Stimulated activated naive CD4-positive, alpha-beta T cell (primary cell): ENCODE data around the gene ALKBH2.

Experiments
- DNase-seq, 6 experiments: peaks; one replicate each; lab custom pipeline; 2025; lab: John Stamatoyannopoulos, UW

ALKBH2 gene

DNA sequence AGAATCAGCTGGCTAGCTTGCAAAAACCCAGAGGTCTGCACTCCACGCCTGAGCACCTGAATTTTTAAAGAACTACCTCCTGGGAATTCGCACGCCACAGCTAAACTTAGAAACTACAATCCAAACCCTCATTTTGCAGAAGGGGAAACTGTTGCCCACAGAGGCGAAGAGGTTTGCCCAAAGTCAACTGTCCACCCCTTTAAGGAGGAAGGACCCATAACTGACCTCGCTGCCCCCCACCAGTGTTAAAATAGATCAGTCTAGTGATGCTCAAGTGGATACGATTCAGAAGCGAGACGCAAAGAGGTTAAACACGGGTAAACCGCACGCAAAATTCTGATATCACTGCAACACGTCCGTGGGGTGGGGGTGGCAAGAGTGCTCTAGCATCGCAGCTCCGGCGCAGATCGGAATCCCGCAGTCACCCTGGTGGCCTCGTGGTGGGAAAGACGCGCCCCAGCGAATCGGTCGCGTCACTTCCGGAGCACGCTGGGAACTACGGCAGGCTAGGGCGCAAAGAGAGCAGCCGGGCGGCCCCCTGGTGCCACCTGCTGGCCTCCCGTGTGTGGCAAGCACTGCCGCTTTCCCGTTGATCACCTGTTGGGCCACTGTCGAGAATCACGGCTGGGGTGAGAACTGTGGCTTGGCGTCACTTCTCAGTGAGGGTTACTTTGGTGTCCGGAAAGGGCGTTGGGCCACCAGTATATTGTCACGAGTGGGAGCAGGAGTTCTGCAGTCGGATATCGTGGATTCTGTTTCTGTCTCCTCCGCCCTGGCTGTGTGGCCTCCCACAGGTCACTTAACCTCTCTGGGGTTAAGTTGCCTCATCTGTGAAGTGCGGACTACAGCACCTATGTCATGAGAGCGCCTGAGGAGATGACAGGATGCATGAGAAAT lies at the start of gene ALKBH2:
Gene ALKBH2 (minus strand): TSS at position 451 of the 897 bp plus-strand sequence. CDS start 686 bp downstream, outside the sequence.
- peak; percentile 88 to 94 (median 92) for DNase-seq

DNA sequence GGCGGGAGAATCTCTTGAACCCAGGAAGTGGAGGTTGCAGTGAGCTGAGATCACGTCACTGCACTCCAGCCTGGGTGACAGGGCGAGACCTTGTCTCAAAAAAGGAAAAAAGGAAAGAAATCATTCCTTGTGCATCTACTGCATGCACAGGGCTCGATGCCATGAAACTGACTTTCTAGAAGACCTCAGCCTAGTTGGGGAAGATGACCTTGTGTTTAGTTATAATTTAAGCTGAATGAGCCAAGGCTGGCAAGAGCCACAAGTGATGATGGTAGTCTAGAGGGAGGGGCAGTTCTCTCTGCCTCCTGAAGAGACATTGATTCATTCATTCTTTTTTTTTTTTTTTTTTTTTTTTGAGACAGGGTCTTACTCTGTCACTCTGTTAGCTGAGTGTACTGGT lies 47.3 kb upstream of the ALKBH2 start:
- DNase-seq: no peak

DNA sequence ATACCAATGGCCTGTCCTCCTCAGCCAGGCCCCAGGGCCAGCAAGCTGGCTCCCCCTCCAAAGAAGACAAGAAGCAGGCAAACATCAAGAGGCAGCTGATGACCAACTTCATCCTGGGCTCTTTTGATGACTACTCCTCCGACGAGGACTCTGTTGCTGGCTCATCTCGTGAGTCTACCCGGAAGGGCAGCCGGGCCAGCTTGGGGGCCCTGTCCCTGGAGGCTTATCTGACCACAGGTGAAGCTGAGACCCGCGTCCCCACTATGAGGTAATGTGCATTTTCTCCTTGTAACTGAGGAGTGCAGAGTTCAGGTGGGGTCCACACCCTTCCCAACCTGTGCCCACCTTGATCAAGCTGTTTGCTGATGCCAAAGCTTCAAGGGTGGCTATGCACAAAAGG lies 46.5 kb upstream of the ALKBH2 start:
- no peak for DNase-seq

DNA sequence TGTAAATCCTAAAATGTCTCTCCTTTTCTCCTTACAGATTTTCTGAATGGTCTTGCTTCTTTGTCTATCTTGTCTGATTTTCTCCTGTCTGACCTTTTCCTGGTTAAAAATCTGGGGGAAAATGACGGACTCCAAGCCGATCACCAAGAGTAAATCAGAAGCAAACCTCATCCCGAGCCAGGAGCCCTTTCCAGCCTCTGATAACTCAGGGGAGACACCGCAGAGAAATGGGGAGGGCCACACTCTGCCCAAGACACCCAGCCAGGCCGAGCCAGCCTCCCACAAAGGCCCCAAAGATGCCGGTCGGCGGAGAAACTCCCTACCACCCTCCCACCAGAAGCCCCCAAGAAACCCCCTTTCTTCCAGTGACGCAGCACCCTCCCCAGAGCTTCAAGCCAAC lies 46.1 kb upstream of the ALKBH2 start:
- no peak for DNase-seq

DNA sequence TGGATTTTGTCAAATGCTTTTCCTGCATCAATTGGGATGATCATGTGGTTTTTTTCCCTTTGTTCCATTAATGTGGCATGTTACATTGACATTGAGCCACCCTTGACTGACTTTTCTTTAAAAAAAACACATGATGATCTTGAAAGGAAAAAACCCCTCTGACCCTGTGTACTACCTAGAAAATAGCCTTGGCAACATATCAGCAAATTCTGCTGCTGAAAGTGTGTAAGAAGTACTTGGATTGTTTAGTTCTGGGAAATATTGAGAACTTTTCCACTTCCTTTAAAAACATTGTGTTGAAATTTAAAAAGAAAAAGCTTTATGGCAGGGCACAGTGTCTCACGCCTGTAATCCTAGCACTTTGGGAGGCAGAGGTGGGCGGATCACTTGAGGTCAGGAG lies 43.8 kb upstream of the ALKBH2 start:
- no peak for DNase-seq

DNA sequence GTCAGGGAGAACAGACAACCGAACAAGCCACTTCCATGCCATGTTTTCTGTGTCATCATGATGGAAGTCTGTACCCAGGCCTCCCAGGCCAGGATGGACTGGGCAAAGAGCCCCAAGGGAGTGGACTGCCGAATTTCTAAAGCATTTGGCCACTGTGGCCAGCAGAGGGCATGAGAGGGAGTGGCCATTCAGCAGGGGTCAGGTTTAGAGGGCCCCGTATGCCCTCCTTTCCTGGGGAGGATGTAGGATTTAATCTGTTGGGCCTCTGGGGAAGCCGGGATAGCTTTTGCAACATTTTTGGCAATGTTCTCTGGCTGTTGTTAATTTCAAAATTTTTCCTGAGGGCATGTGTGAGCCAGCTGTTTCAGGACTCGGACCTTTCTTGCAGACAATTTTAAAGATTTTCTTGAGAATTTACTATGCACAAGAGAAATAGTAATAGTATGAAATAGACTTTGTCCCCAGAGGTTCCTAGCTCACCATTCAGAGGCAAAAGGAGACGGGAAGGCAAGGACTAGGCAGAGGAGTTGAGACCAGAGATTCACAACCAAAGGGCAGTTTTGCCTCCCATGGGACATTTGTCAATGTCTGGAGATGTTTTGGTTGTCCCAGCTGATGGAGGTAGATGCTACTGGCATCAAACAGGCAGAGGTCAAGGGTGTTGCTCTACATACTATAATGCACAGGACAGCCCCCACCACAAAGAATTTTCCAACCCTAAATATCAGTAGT lies 41.1 kb upstream of the ALKBH2 start:
- no peak for DNase-seq

DNA sequence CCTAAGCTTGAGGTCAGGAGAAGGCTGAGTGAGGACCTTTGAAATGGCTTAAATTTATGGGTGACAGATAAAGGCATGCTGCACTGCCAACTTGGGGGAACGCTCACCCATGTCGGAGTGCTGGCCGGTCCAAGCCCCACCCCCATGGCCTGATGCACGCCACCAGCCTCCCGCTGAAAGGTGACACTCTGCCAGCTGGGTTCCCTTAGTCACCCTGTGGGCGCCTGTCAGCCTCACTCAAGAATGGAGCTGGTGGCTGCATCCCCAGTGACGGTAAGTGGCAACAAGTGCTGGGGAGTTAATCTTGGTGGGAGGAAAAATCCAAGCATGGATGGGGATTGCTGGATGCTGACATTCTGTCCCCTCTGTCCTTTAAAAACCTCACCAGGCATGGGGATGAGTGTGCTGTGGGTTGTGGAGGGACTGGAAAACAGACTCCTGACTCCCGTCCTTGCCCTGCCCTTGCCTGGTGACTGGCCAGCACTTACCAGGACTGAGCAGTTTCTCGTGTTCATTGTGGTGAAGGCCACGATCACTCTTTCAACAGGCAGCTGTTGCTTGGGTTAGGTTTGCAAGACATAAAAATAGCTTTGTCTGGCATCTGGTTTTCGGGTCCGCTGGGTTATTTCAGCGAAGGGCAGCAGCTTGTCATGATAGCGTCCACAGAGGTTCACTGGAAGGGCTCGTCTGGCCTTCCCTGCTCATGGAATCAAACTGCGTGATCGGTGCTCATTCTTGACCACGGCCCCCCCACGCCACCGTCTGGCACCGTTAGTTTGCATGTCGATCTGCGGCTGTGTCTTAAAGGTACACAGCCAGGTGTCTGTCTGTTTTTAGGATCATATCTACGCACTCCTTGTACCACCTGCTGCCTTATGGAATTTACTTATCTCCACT lies 38.1 kb upstream of the ALKBH2 start:
- no peak for DNase-seq

DNA sequence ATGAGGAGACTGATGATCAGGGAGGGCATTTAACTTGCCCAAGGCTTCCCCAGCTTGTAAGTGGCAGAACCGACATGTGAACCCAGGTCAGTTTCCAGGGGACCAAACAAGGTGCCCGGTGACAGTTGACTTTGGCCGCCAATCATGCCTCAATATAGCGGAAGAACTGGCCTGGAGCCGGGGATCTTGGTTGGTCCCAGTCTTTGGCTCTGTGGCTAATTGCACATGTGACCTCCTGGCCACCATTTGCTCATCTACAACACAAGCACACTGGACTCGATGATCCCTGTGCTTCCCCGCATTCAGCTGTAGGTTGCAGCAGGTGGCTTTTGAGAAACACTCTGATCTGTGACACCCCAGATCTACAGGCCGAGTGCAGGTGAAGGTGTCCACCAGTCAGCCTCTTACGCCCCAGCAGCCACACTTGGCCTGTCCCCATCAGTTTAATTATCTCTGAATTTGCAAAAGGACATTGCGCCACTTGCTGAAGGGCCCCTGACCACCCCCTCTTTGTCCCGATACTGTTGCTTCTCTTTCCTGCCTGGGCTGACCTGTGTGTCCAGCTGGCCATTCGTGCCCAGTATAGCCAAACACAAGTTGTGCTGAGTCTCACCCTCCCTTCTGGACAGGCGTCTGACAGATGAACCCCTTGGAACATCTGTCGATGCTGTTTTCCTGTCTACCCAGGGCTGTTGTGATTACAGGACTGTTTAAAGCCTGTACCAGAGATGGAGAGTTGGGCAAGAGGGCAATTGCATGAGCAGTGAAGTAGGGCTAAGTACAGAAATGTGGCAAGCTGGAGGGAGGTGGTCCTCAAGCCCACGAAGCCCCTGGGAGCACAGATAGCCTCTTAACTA lies 37.3 kb upstream of the ALKBH2 start:
- no peak for DNase-seq

DNA sequence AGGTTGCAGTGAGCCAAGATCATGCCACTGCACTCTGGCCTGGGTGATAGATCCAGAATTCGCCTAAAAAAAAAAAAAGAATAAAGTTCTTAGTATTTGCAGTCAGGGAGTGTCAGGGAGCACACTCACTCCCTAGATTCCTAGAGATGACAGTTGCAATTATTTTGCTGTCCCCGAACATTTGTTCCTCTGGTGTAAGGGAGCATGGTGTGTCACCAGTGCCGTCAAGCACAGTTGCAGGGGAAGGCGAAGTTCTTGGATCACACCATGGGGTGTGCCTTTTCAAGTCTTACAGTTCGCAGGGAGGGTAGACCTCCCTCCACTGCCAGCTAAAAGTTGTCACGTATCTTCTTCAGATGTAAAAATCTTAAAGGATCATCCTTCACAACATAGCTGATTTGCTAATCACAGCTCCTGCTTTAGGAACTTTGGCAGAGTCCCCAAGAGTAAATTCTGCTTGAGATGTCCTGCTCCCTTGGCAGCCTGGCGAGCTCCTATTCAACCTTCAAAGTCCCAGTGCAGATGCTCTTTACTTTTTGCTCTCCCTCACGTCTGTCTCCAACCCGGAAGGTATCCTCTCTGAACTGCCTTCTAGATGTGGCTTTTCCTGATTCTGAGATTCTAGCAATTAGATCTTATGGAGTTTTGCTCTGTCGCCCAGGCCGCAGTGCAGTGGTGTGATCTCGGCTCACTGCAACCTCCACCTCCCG lies 34.4 kb upstream of the ALKBH2 start:
- no peak for DNase-seq

DNA sequence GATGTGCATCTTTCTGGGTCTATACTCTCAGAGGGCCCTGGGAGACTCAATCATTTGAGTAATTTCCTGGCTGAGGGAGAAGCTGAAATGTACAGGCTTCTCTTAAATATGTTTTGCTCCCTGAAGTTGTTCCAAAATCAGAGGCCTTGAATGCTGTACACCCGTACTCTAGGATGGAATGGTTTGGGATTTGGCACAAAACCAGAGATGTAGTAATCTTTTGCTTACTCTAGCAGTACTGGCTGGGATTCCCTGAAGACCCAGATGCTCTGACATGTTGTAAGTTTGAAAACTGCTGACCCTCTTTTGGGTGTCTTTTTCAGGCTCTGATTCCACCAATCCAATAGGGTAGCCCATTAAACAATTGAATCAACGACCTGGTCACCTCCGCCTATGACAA lies 33.5 kb upstream of the ALKBH2 start:
- DNase-seq: no peak

DNA sequence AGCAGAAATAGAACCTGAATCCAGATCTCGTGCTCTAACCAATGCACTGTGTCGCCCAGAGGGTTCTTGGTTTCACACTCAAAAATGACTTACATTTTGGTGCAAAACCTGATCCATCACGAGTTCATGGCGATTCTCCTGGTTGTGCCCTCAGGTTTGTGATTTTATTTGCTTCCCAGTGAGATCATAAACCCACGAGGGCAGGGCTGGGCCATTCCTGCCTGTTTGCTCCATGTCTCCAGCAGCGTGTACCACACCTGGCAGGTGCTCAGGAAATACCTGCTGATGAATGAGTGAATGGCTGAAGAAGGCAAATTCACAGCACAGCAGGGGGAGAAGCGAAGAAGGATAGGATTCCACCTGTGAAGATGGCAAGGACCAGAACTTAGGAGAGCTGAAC lies 32.5 kb upstream of the ALKBH2 start:
- no peak for DNase-seq

DNA sequence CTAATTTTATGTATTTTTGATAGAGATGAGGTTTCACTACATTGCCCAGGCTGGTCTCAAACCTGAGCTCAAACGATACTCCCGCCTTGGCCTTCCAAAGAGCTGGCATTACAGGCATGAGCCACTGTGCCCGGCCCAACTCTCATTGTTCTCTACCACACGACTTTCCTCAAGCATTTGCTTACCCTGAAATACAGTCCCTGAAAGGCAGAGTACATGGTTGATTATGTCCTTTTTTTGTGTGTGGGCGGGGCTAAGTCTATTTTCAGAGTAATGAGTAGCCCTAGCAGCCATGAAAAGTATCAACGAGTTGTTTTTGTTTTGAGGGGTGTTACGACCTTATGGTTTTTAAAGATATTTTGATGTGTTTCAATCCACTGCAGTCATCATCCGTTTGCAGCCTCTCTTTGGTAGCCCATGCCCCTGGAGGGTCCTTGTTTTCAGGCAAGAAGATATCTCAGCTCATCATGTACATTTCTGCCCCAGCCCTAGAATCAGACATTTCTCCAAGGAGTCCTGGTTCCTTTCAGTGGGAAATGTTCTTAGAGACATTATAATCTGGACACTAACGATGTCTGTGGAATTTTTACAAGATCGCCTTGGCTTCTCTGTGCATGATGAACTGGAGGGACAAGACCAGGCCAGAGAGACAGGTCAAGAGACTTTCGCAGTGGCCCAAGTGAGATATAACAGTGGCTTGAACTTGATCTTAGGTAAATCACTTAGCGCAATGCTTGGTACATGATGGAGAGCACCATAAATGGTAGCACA lies 31.8 kb upstream of the ALKBH2 start:
- DNase-seq: no peak

DNA sequence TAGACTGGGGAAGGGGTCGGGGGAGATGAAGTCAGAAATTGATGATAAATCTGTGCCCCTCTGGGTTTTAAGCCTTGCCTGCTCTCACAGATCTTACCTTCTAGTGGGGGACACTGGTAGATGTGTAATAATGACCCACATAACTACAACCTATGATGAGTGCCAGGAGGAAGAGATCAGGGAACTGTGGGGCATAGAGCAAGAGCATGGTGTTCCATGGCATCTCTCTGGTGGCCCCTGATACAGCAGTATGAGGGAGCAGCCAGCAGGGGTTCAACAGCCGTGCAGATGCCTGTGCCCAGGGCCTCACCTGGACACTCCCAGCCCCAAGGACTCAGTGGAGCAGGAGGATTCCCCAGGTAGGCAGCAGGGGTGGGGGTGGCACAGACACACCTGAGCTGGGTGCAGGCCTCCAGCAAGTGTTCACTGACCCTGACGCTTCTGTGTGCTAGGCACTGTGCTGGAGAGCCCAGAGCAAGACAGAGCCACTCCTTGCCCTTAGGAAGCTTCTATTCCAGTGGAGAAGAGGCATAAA lies 28.1 kb upstream of the ALKBH2 start:
- DNase-seq: no peak

DNA sequence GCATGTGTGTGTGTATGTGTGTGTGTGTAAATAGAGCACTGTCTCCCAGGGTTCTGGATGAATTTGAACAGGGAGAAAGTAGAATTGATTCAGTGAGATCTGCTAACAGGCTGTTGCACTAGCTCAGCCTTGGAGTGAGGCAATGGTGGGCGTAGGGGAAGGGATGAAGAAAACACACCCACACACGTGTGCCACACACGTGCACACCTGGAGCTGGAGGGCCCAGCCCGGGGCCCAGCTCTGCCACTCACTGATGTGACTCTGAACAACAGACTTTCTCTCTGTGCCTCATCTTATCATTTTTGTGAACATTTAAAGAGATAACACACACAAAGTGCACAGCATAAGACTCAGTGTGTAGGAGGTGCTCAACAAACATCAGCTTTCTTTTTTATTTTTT lies 27.3 kb upstream of the ALKBH2 start:
- DNase-seq: no peak

DNA sequence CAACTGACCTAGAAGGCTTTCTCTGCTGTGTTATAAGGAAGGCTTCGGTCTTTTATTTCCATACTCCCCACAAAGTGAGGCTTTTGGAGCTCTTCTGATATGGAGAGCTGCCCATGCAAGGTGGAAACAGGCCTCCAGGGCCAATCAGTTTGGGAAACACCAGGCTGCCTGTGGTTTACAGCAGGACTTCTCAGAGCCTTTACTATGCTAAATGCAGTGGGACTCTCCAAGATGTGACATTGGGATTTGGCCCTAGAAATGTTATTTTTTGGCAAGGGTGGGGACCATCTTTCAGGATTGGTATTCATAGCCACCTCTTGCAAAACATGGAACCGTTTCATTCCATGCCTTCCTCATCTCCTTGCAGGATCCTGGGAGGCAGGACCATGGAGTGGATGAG lies 26.8 kb upstream of the ALKBH2 start:
- no peak for DNase-seq

DNA sequence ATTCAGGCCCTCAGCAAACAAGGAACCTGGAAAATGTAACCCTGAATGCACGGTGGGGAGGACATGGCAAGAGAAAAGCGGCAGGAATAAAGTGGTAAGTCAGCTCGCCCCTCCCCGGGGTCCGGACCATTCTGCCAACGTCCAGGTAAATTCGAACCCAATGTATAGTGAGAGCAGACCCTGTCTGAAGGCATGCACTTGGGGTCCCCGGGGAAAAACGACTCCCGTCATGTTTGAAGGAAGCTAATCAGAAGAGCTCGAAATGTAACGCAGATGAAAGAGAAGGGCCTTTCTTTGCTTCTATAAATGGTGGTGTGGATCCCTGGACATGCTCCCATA lies 23.3 kb upstream of the ALKBH2 start:
- DNase-seq: no peak

DNA sequence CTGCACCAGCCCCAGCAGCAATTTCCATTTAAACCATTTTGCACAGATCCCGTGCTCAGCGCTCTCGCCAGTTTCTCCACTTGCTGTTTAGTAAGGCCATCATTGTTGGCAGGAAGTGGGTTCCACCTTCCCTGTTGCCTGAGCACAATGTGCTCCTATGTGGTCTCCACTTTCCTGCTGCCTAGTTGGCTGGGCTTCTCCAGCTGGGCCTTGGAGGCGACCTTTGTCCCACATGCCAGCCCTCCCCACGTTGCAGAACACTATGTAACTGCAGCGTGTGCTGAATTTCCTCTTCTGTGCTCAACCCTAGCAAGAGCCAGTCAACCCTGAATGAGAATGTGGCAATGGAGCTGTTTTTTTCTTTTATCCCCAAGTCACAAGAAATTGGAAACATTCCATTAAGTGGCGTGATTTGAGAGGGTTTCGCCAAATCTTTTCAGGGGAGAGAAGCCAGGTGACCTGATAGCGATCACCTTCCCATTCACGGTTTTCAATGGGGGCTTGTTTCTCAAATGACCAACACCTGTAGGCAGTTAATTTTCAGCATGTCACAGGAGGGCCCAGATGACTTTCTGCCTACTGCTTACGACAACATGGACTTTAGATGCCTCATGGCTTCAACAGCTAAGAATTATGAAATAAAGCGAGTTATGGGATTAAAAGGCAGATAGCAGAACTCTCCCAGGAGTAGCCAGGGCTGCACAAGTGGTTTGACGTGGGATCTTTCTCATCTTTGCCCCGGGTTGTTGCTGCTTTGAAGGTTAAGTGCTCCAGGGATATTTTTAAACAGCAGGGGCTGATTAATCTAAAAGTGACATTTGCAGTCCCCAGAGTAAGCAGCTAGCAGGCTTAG lies 22.7 kb upstream of the ALKBH2 start, which contains the start of gene ACACB:
Gene ACACB (plus strand): TSS at position 830 of the 853 bp plus-strand sequence. CDS start 22,819 bp downstream, outside the sequence.
- no peak for DNase-seq

DNA sequence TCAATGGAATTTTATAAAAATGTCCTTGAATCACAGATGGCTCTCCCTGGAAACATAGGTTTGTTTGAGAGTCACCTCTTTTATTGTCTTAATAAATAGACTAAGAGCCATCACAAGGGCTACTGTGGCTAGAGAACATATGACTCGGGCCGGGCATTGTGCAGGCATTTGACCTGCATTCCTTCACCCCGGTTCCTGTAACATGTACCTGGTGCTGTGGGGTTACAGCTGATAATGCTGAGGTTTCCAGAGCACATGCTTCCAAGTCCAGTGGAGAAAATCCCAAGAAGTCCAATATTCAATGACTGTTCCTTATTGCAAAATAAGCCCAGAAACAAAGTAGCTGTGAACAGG lies 22.1 kb upstream of the ALKBH2 start:
- DNase-seq: no peak

DNA sequence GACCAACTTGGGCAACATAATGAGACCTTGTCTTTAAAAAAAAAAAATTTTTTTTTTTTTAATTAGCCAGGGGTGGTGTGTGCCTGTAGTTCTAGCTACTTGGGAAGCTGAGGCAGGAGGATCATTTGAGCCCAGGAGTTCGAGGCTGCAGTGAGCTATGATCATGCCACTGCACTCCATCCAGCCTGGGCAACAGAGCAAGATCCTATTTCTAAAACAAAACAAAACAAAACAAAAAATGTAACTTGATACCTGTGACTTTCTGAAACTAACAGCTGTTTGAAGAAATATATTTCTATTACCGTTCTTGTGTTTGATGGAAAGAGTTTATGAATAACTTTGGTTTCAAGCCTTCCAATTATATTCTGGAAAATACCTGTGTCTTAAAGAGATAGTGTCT lies 21.4 kb upstream of the ALKBH2 start:
- no peak for DNase-seq
